Caco-2 (cell line): ENCODE data around the gene CTNNA2. TPM values are rescaled to one million over a fixed set of nuclear protein-coding genes. Genes with fewer than 3 reads are reported as not detected.
A peak's percentile ranks its signal among the peaks of the same experiment; 100 is the strongest.

Experiments
- BruUV-seq: library from RNA; stranded (reverse); fragments of 400-500 nt; replicated peaks from 2 replicates; lab custom pipeline; 2021; lab: Mats Ljungman, UMichigan
- CTCF ChIA-PET: fragments of 300-600 bp; sonication (Branson Sonifier 250); formaldehyde crosslinking; loops from one replicate; lab custom pipeline; 2022; ENCODE audit warnings: antibody characterized with exemption; lab: Charles Lee
- POLR2A ChIA-PET: fragments of 300-600 bp; sonication (Branson Sonifier 250); formaldehyde crosslinking; loops from one replicate; lab custom pipeline; 2022; ENCODE audit warnings: antibody characterized with exemption; lab: Charles Lee
- DNase-seq, 2 experiments: peaks; one replicate each; pipeline versions ENCODE4 v3.0.0 to v3.0.0-alpha.2; 2020 to 2022
- H3K27me3 ChIP-seq: replicated peaks from 2 replicates; pipeline ENCODE4 v1.6.0; 2011; ENCODE audit warnings: low read length; ENCODE audit not compliant: control insufficient read depth, insufficient read depth
- H3K36me3 ChIP-seq: 2 replicates; pipeline ENCODE4 v1.5.1; 2011; ENCODE audit warnings: low read length; ENCODE audit not compliant: control insufficient read depth, insufficient read depth
- H3K4me1 ChIP-seq: fragments of 250-450 bp; sonication (Bioruptor Pico); 2 replicates; pipeline ENCODE4 v1.5.1; 2020; ENCODE audit warnings: mild to moderate bottlenecking
- H3K4me3 ChIP-seq: 2 replicates; pipeline ENCODE4 v1.5.1; 2011; ENCODE audit warnings: low read depth, mild to moderate bottlenecking, control low read depth, low read length
- H3K9me3 ChIP-seq: fragments of 250-450 bp; sonication (Bioruptor Pico); 2 replicates; pipeline ENCODE4 v1.5.1; 2020; ENCODE audit warnings: mild to moderate bottlenecking, moderate library complexity
- H3K27ac Mint-ChIP-seq: one replicate; pipeline ENCODE4 v1.8.0; 2022; ENCODE audit warnings: mixed read lengths; ENCODE audit not compliant: unreplicated experiment
- H3K27me3 Mint-ChIP-seq: one replicate; pipeline ENCODE4 v1.8.0; 2022; ENCODE audit warnings: mixed read lengths; ENCODE audit not compliant: insufficient read depth, unreplicated experiment
- H3K36me3 Mint-ChIP-seq: one replicate; pipeline ENCODE4 v1.8.0; 2022; ENCODE audit warnings: mild to moderate bottlenecking, mixed read lengths; ENCODE audit not compliant: insufficient read depth, unreplicated experiment
- H3K4me1 Mint-ChIP-seq: one replicate; pipeline ENCODE4 v1.8.0; 2022; ENCODE audit warnings: low read depth, mixed read lengths; ENCODE audit not compliant: unreplicated experiment
- H3K4me3 Mint-ChIP-seq: one replicate; pipeline ENCODE4 v1.8.0; 2022; ENCODE audit warnings: mild to moderate bottlenecking, moderate library complexity, mixed read lengths; ENCODE audit not compliant: unreplicated experiment
- H3K9me3 Mint-ChIP-seq: one replicate; pipeline ENCODE4 v1.8.0; 2022; ENCODE audit warnings: mixed read lengths; ENCODE audit not compliant: unreplicated experiment
- intact Hi-C: fragments of 100-400 bp; cut with micrococcal nuclease; formaldehyde crosslinking; loops from one replicate; pipeline ENCODE4 v1.10.0; 2022; ENCODE audit not compliant: unreplicated experiment
- total RNA-seq: library from RNA; stranded (reverse); gene quantifications from 2 replicates; pipeline ENCODE4 v1.2.3, GENCODE V29; 2022
- TF ChIP-seq, protein P1 (sequence below), 2 experiments: fragments of 200-600 bp in 1 of 2; IDR thresholded peaks; 1 replicate in 1 of 2; 2 replicates in 1 of 2; pipeline versions ENCODE4 v1.5.1 to v1.8.0; 2011 to 2022; ENCODE audit warnings: antibody characterized with exemption in 1 of 2, control low read depth in 1 of 2, inconsistent platforms in 1 of 2, low read depth in 1 of 2, low read length in 1 of 2, mild to moderate bottlenecking in 1 of 2, moderate library complexity in 1 of 2; ENCODE audit not compliant: insufficient read depth in 1 of 2, severe bottlenecking in 1 of 2, unreplicated experiment in 1 of 2

CTNNA2 gene
- total RNA-seq, 1 experiment from 2014 or later = not detected

DNA sequence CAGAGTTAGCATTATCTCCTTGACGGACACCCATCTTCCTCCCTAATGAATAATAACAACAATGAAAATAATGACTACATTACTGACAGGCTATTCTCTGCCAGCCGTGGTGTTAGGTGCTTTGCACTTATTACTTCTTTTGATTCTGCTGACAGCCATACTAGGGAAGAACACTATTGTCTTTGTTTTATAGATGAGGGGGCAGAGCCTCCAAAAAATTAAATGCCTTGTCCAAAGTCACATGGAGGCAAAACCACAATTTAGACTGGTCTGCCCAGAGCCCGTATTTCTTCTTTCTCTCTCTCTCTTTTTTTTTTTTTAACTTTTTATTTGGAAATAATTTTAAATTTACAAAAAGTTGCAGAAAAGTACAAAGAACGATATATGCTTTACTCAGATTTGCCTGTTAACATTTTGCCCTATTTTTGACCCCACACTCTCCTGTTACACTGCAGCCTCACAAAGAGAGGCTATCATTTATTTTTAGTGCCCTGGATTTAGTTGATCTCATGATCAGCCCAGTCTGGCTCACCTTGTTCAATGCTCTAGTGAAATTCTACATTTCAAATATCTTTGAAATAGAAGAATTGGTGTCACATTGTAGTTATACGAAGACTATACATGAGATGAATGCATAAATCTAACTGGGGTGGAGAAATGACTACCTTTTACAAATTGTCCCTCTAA is 422.3 kb downstream of the CTNNA2 start:
- POLR2A ChIA-PET = no interaction called here
- Mint-ChIP-seq H3K27me3 (peaks cover 10% of the 10 kb centered on the region), H3K4me3 (no peak overlapping the region), H3K4me1 (no peaks in the 10 kb centered on the region), H3K27ac (no peak overlapping the region), H3K36me3 (no peaks in the 10 kb centered on the region), H3K9me3 (no peaks in the 10 kb centered on the region)
- BruUV-seq = no TSS peak
- Histone ChIP-seq H3K4me1 (no peaks in the 10 kb centered on the region), H3K27me3 (no peaks in the 10 kb centered on the region), H3K4me3 (no peak overlapping the region), H3K36me3 (no peaks in the 10 kb centered on the region), H3K9me3 (no peaks in the 10 kb centered on the region)
- TF ChIP-seq, protein P1, sequence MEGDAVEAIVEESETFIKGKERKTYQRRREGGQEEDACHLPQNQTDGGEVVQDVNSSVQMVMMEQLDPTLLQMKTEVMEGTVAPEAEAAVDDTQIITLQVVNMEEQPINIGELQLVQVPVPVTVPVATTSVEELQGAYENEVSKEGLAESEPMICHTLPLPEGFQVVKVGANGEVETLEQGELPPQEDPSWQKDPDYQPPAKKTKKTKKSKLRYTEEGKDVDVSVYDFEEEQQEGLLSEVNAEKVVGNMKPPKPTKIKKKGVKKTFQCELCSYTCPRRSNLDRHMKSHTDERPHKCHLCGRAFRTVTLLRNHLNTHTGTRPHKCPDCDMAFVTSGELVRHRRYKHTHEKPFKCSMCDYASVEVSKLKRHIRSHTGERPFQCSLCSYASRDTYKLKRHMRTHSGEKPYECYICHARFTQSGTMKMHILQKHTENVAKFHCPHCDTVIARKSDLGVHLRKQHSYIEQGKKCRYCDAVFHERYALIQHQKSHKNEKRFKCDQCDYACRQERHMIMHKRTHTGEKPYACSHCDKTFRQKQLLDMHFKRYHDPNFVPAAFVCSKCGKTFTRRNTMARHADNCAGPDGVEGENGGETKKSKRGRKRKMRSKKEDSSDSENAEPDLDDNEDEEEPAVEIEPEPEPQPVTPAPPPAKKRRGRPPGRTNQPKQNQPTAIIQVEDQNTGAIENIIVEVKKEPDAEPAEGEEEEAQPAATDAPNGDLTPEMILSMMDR (IDR thresholded peaks at IDR 0.05; ENCODE audit: insufficient read depth in 1 of 2, low read depth in 1 of 2, low read length in 1 of 2, severe bottlenecking in 1 of 2, unreplicated experiment in 1 of 2) = no peak
- intact Hi-C loops = loop anchor here (1.0 kb wide), 1 partner anchor 47 kb away; no protein-coding TSS in a partner anchor
- CTCF ChIA-PET = no interaction called here
- DNase-seq = no peak

- peak overlapping the region; percentile 8 for H3K4me3 Mint-ChIP-seq
Observed at GRCh38 chr2:79935771-79936657, 423.2 kb downstream of the CTNNA2 start.

GRCh38 chr2:79936715-79937114 is 423.9 kb downstream of the CTNNA2 start:
- Mint-ChIP-seq H3K4me1 (no peaks in the 10 kb centered on the region), H3K36me3 (no peaks in the 10 kb centered on the region), H3K27me3 (peaks cover 12% of the 10 kb centered on the region), H3K9me3 (no peaks in the 10 kb centered on the region), H3K4me3 (no peak overlapping the region), H3K27ac (no peak overlapping the region)
- Histone ChIP-seq H3K36me3 (no peaks in the 10 kb centered on the region), H3K4me3 (no peak overlapping the region), H3K4me1 (no peaks in the 10 kb centered on the region), H3K9me3 (no peaks in the 10 kb centered on the region), H3K27me3 (no peaks in the 10 kb centered on the region)
- CTCF ChIA-PET = no interaction called here
- TF ChIP-seq, protein P1 (IDR thresholded peaks at IDR 0.05; ENCODE audit: insufficient read depth in 1 of 2, low read depth in 1 of 2, low read length in 1 of 2, severe bottlenecking in 1 of 2, unreplicated experiment in 1 of 2) = no peak
- no TSS peak for BruUV-seq
- no peak for DNase-seq
- intact Hi-C loops = loop anchor here (1.0 kb wide), 1 partner anchor 137 kb away; no protein-coding TSS in a partner anchor
- POLR2A ChIA-PET = no interaction called here

More at GRCh38 chr2:79935771-79936657, 423.2 kb downstream of the CTNNA2 start:
- Histone ChIP-seq H3K36me3 (no peaks in the 10 kb centered on the region), H3K4me3 (no peak overlapping the region), H3K9me3 (no peaks in the 10 kb centered on the region), H3K27me3 (no peaks in the 10 kb centered on the region), H3K4me1 (no peaks in the 10 kb centered on the region)
- ChIA-PET POLR2A (no interaction called here), CTCF (no interaction called here)
- no peaks in the 10 kb centered on the region for H3K36me3 Mint-ChIP-seq
- TF ChIP-seq, protein P1 (IDR thresholded peaks at IDR 0.05; ENCODE audit: insufficient read depth in 1 of 2, low read depth in 1 of 2, low read length in 1 of 2, severe bottlenecking in 1 of 2, unreplicated experiment in 1 of 2) = peak; percentile 56 to 84
- peak; percentile 50 to 70 for DNase-seq
- no peaks in the 10 kb centered on the region for H3K9me3 Mint-ChIP-seq
- H3K27ac Mint-ChIP-seq = no peak overlapping the region
- no peaks in the 10 kb centered on the region for H3K4me1 Mint-ChIP-seq
- peaks cover 11% of the 10 kb centered on the region for H3K27me3 Mint-ChIP-seq
- no TSS peak for BruUV-seq
- intact Hi-C loops = loop anchor here (1.0 kb wide), 2 partner anchors 46 to 137 kb away; no protein-coding TSS in a partner anchor
